ENCODE measurements around the gene KRT8.

The KRT8 gene

DNA sequence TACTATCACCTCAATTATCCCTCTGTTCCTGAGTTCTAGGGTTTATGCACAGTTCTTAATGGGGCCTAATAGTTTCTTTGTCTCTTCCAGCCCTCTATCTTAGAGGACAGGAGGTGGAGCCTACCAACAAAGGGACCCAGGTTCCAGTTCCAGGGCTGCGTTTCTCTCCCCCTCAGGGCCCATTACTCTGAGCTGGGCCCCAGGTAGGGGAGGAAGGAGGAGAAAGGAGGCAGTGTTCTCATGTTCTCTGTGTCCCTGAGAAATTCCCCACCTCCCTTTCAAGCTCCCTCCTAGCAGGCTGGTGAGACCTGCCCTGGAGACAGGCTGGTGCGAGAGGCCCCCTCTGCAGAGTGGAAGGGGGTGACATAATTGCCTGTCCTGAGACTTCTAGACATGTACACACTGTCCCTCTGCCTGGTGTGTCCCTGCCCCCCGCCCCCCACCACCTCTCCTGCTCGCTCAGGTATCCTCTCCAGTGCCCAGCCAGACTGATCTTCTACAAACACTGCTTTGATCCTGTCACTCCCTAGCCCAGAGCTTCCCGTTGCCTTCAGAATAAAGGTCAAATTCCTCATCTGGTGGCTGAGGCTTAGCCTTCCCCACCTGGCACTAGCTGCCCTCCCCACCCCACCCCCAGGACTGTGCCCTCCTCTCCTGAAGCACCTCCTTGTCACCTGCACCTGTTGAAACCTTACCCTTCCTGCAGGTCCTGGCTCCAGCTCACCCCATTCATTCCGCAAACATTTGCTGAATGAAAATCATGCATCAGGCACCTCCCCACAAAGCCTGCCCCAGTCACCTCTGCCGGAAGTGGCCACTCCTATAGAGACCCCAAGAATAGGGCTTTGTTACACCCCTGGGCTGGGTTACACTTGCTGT is 21.1 kb upstream of the KRT8 start:
- peak; percentile 62 for DNase-seq

DNA sequence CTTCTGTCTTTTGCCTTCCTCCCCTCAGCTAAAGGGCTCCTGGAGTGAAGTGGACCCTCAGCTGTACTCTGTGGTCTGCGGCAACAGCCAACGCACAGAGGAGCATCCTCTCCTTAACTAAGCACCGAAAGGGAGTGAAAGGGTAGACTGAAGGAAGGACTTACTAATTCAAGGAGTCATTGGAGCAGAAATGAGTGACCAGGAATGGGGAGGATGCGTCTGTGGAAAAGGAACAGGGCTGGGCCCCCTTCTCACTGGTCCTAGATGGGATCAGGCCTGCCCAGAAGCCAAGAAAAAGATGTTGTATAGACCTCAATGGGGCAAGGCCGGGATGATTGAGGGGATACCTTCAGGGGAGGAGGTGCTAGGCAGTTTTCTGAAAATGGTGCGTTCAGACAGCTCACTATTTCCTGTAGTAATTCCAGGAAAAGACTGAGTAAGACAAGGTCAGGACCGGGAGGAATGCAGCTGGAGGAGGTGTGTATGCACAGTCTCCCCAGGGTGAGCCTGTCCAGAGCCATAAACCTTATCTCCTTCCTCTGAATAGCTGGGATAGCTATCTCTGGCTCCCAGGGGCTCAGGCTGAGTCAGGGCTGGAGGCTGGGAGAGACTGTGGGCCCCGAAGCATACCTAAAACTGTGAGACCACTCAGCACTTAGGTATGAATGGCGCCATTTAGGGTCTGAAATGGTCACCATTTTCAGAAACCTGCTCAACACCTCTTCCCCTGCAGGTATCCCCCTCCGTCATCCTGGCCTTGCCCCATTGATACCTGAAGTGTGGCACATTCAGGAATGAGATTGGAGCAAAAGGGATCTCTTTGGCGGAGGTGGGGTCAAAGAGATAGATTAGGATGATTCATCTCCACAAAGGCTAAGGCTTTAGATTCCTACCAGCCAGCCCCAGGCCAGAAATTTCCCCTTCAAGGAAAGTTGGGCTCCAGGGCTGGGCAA is 20.2 kb upstream of the KRT8 start:
- no peak for DNase-seq

GRCh38 chr12:52921488-52922165 is 16.8 kb upstream of the KRT8 start:
- no peak for DNase-seq

DNA sequence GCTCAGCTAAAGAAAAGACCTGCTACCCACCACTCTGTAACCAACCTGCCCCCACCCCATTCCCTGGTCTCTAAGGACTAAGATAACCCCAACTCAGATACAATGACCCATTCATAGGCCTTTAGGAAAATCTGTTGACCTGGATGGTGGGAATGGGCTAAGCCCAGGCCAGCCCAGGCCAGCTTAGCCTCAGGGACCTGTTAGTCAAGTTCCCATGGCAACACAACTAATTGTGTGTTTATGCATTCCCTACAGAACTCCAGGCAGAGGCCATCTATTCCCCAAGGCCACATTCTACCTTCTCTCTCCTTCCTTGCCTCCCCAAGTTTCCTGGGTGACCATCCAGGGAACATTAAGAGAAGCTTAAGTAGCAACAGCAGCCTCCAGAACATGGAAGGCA is 16.1 kb upstream of the KRT8 start:
- DNase-seq, result no peak

GRCh38 chr12:52918784-52919183 is 13.9 kb upstream of the KRT8 start:
- DNase-seq, result no peak

- no peak for DNase-seq
Observed at GRCh38 chr12:52918351-52918750, 13.5 kb upstream of the KRT8 start.

GRCh38 chr12:52917800-52918199 is 12.9 kb upstream of the KRT8 start:
- DNase-seq, result no peak

- DNase-seq, result peak; percentile 11
Observed at GRCh38 chr12:52916216-52916615, 11.3 kb upstream of the KRT8 start.

DNA sequence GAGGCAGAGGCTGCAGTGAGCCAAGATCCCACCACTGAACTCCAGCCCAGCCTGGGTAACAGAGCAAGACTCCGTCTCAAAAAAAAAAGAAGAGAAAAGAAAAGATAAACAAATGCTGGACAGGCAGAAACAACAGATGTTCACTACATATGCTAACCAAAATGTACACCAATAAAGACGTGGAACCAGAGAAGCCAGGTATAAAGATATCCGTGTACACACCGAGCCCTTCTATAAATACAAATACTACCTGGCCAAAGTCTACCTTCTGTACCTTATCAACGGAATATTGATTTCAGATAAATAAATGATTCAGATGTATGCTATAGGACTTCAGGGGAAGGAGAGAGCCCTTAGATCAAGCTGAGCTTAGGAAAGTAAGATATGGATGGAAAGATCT is 10.8 kb upstream of the KRT8 start:
- peak; percentile 83 for DNase-seq

- DNase-seq, result no peak
Observed at GRCh38 chr12:52914576-52915121, 9.8 kb upstream of the KRT8 start.

DNA sequence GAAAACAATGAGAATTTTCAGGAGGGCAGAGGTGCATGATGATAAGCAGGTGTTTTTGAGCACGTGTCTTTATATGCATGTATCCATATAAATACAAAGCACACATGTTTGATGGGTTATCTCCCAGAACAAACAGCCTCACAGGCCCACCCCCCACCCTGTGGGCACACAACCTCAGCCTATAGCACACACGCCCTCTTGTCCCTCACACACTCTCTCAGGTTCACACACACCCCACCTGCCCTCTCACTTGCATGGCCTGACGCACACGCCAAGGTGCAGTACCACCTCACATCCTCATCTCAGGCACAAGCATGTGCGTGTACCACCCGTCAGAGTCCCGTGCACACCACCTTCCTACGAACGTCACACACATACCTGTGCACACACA is 8.6 kb upstream of the KRT8 start:
- DNase-seq, result no peak

- DNase-seq, result no peak
Observed at GRCh38 chr12:52912711-52913430, 8.0 kb upstream of the KRT8 start.

DNA sequence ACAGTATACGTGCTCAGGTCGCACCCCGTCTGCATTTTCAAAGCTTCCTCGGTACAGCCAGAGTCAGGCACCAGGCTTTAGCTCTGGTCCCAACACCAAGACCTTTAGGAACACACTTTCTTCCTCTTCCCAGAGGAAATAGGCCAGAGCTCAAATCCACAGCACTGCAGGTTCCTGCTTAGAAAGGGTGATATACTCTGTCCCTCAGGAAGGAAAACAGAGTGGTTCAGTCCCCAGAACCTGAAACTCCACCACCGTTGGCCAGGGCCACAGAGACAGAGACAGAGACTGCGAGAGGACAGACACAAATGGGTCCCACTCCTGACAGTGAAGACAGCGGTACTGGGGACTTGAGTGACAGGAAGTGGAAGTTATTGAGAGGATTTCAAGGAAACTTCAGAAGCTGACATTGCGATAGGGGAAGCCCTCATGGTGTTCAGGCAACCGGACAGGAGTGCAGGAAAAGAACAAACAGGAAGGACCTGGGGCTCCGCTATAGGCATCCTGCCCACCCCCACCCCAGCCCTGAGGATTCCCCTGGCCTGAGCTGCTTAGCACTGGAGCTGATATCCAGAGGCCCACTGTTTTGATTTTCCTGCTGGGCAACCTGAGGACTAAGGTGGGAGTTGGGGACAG is 5.5 kb upstream of the KRT8 start:
- no peak for DNase-seq

GRCh38 chr12:52909796-52910195 is 4.9 kb upstream of the KRT8 start:
- no peak for DNase-seq

- no peak for DNase-seq
Observed at GRCh38 chr12:52909331-52909730, 4.5 kb upstream of the KRT8 start.

- DNase-seq, result peak; percentile 47
Observed at GRCh38 chr12:52907092-52907810, 2.4 kb upstream of the KRT8 start.

- DNase-seq, result no peak
Observed at GRCh38 chr12:52906191-52906601, 1.3 kb upstream of the KRT8 start.

DNA sequence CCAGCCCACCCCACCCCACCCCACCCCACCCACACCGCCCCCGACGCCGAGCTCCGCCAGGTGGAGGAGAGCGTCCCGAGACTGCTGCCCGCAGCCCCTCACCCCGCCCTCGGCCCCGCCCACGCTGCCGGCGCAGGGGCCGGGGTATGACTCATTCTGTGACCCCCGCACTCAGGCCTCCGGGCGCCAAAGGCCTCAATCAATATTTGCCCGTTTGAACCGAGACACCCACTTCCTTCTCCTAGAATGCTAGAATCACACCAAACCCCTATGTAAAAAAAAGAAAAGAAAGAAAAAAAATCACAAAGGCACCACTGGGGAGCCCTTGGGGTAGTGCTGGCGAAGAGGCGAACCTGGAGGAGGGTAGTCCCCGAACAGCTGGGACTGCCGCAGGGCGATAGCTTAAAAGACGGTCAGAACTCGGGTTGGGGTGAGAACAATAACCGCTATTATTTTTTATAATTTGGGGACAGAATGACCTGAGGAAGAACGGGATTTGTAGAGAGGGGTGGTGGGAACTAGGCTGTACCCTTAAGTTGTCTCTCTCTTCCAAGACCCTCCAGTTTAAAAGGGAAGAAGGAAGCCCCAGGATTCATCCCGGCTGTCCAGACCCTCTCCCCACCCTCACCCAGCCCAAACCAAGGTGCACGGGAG is 894 bp downstream of the KRT8 start:
- peak; percentile 75 for DNase-seq

- DNase-seq, result peak; percentile 89
Observed at GRCh38 chr12:52903285-52903854, 1.5 kb downstream of the KRT8 start.
